Cardiac muscle cell (in vitro differentiated cells and primary cell): Measurements from ENCODE around the gene SLC26A11. TPM values are rescaled to one million over a fixed set of nuclear protein-coding genes. Genes with fewer than 3 reads are reported as not detected.

ENCODE experiments used
- DNase-seq, 2 donors: peaks; one replicate each; pipeline versions ENCODE4 v3.0.0 to v3.0.0-alpha.2; 2010 to 2017; ENCODE audit warnings: low read depth in 1 of 2, low spot score in 1 of 2
- H3K27ac ChIP-seq: fragments of 200-600 bp; sonication (generic); 2 replicates; pipeline ENCODE4 v1.5.1; 2016
- H3K27me3 ChIP-seq: fragments of 200-600 bp; sonication (generic); 2 replicates; pipeline ENCODE4 v1.6.0; 2016; ENCODE audit warnings: control low read depth
- H3K36me3 ChIP-seq: fragments of 200-600 bp; sonication (generic); 2 replicates; pipeline ENCODE4 v1.5.1; 2016; ENCODE audit warnings: control low read depth
- H3K4me1 ChIP-seq: fragments of 200-600 bp; sonication (generic); 2 replicates; pipeline ENCODE4 v1.8.1; 2017; ENCODE audit warnings: low read depth, mild to moderate bottlenecking, mixed run types
- H3K4me3 ChIP-seq: fragments of 200-600 bp; sonication (generic); 2 replicates; pipeline ENCODE4 v1.5.1; 2016; ENCODE audit warnings: mild to moderate bottlenecking
- H3K9me3 ChIP-seq: fragments of 200-600 bp; sonication (generic); 2 replicates; pipeline ENCODE4 v1.5.1; 2017; ENCODE audit warnings: low read depth, mild to moderate bottlenecking, control low read depth
- polyA plus RNA-seq: library from polyadenylated mRNA; unstranded; fragments of >200 nt; fragmentation: Nextera tagmentation; extraction: Ambion mirVana; gene quantifications from 2 replicates; pipeline ENCODE4 v1.2.1, GENCODE V29; 2016
- total RNA-seq: library from RNA; depleted of rRNA; stranded (reverse); fragments of >200 nt; gene quantifications from 2 replicates; pipeline ENCODE4 v1.2.3, GENCODE V29; 2016
- TF ChIP-seq, protein P1 (sequence below): IDR thresholded peaks from 2 replicates; pipeline ENCODE4 v1.5.1; 2012; ENCODE audit warnings: low read depth, mild to moderate bottlenecking, low read length

The SLC26A11 gene
- total and polyA plus RNA-seq, 2 experiments from 2014 or later: 39.0 to 46.8 TPM

DNA sequence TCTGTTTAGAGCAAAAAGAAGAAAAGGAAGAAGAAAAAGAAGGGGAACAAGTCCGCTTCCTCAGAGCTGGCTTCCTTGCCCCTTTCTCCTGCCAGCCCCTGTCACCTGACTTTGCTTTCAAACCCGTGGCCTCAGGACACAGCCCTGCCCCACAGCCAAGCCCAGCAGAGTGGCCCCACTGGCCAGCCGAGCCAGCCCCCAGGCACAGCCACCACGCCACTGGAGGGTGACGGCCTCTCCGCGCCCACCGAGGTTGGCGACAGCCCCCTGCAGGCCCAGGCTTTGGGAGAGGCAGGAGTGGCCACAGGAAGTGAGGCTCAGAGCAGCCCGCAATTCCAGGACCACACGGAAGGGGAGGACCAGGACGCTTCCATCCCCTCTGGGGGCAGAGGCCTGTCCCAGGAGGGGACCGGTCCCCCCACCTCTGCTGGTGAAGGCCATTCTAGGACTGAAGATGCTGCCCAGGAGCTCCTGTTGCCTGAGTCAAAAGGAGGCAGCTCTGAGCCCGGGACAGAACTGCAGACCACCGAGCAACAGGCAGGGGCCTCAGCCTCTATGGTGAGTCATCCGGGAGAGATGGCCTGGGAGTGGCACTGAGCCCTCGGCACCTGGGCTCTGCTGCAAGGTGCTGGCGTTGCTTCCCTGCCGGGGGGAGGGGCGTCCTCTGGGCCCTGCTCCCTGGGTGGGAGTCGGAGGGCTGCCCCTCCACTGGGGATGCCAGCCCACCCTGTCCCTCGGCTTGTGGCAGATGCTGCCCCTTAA, 67.8 kb downstream of the SLC26A11 start:
- Histone ChIP-seq H3K9me3 (no peaks in the 10 kb centered on the region), H3K4me1 (no peaks in the 10 kb centered on the region), H3K27ac (no peak overlapping the region), H3K4me3 (no peak overlapping the region), H3K27me3 (no peaks in the 10 kb centered on the region), H3K36me3 (no peaks in the 10 kb centered on the region)
- no peak for DNase-seq
- TF ChIP-seq, protein P1, sequence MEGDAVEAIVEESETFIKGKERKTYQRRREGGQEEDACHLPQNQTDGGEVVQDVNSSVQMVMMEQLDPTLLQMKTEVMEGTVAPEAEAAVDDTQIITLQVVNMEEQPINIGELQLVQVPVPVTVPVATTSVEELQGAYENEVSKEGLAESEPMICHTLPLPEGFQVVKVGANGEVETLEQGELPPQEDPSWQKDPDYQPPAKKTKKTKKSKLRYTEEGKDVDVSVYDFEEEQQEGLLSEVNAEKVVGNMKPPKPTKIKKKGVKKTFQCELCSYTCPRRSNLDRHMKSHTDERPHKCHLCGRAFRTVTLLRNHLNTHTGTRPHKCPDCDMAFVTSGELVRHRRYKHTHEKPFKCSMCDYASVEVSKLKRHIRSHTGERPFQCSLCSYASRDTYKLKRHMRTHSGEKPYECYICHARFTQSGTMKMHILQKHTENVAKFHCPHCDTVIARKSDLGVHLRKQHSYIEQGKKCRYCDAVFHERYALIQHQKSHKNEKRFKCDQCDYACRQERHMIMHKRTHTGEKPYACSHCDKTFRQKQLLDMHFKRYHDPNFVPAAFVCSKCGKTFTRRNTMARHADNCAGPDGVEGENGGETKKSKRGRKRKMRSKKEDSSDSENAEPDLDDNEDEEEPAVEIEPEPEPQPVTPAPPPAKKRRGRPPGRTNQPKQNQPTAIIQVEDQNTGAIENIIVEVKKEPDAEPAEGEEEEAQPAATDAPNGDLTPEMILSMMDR: no peak

DNA sequence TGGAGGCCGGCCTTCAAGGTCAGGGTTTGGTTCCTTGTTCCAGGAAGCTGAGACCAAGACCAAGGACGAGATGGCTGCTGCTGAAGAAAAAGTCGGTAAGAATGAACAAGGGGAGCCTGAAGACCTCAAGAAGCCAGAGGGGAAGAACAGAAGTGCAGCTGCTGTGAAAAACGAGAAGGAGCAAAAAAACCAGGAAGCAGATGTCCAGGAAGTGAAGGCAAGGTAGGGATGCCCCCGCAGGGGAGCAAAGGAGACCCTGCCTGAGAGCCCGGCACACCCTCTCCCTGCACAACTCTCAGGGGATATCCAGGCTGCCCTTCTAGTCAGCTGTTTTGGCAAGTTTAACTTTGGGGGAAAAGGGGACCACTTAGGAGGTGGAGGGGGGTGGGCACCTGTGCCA, 69.4 kb downstream of the SLC26A11 start:
- DNase-seq: no peak
- H3K9me3 ChIP-seq: no peaks in the 10 kb centered on the region
- TF ChIP-seq, protein P1: no peak

DNA sequence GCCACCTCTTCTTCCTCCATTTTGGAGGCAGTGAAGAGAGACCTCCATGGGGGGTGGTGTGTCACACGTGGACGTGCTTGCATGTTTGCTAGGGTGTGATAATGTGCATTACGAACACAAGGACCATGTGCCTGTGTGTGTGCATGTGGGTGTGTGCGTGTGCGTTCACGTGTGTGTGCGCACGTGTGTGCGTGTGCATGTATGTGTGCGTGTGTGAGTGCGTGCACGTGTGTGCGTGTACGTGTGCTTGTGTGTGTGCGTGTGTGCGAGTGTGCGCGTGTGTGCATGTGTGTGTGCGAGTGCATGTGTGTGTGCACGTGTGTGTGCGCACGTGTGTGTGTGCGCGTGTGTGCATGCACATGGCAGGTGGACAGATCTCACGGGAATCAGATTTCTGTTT, 69.9 kb downstream of the SLC26A11 start:
- TF ChIP-seq, protein P1: no peak
- DNase-seq: no peak
- no peaks in the 10 kb centered on the region for H3K27me3 ChIP-seq
- no peaks in the 10 kb centered on the region for H3K36me3 ChIP-seq
- no peaks in the 10 kb centered on the region for H3K9me3 ChIP-seq
- no peak overlapping the region for H3K4me3 ChIP-seq
- no peaks in the 10 kb centered on the region for H3K4me1 ChIP-seq
- H3K27ac ChIP-seq: no peak overlapping the region

More for the DNA sequence above, 69.4 kb downstream of the SLC26A11 start:
- H3K27ac ChIP-seq: no peak overlapping the region
- H3K27me3 ChIP-seq: no peaks in the 10 kb centered on the region
- no peaks in the 10 kb centered on the region for H3K4me1 ChIP-seq
- H3K36me3 ChIP-seq: no peaks in the 10 kb centered on the region
- H3K4me3 ChIP-seq: no peak overlapping the region

DNA sequence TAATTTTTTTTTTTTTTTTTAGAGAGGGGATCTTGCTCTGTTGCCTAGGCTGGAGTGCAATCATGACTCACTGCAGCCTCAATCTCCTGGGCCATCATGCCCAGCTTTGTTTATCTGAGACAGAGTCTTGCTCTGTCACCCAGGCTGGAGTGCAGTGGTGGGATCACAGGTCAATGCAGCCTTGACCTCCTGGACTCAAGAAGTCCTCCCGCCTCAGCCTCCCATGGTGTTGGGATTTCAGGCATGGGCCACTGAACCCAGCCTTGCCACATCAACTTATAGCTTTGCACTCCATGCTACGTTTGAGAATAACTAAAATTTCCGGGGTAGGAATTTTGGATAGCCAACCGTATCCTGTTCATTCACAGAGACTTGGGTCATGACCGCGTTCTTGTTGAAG, 71.0 kb downstream of the SLC26A11 start:
- no peaks in the 10 kb centered on the region for H3K27me3 ChIP-seq
- TF ChIP-seq, protein P1: no peak
- no peak for DNase-seq
- H3K4me3 ChIP-seq: no peak overlapping the region
- H3K9me3 ChIP-seq: no peaks in the 10 kb centered on the region
- no peaks in the 10 kb centered on the region for H3K4me1 ChIP-seq
- peaks cover 4% of the 10 kb centered on the region for H3K36me3 ChIP-seq
- H3K27ac ChIP-seq: no peak overlapping the region

DNA sequence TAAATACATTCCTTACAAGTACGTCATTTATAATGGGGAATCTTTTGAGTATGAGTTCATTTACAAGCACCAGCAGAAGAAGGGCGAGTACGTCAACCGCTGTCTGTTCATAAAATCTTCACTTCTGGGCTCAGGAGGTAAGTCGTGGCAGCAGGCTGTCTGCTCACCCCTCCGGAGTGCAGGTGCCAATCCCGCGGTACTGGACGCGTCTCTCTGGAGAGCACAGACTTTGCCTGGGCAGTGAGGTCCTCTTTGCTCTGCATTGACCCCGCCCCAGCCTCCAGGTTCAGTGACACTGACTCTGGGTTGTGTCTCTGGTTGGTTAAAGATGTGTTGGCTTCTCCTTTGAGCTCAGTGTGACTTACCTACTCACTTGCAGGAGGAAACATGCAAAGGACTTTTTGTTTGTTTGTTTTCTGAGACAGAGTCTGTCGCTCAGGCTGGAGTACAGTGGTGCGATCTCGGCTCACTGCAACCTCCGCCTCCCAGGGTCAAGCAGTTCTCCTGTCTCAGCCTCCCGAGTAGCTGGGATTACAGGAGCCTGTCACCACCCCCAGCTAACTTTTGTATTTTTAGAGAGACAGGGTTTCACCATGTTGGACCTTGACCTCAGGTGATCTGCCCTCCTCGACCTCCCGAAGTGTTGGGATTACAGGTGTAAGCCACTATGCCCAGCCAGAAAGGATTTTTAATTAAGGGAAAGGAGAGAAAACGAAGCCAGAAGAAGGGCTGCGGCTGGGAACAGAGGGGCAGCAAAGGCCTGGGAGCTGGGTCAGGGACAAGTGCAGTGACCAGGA, 71.7 kb downstream of the SLC26A11 start:
- Histone ChIP-seq H3K27me3 (no peaks in the 10 kb centered on the region), H3K4me1 (no peaks in the 10 kb centered on the region), H3K27ac (no peak overlapping the region), H3K9me3 (no peaks in the 10 kb centered on the region), H3K36me3 (peaks cover 4% of the 10 kb centered on the region), H3K4me3 (no peak overlapping the region)
- no peak for DNase-seq
- TF ChIP-seq, protein P1: no peak
